ENCODE measurements around the gene NT5DC4.

Gene NT5DC4

GRCh38 chr2:112692918-112693317 is 27.9 kb upstream of the NT5DC4 start:
- TF ChIP-seq, protein P1, sequence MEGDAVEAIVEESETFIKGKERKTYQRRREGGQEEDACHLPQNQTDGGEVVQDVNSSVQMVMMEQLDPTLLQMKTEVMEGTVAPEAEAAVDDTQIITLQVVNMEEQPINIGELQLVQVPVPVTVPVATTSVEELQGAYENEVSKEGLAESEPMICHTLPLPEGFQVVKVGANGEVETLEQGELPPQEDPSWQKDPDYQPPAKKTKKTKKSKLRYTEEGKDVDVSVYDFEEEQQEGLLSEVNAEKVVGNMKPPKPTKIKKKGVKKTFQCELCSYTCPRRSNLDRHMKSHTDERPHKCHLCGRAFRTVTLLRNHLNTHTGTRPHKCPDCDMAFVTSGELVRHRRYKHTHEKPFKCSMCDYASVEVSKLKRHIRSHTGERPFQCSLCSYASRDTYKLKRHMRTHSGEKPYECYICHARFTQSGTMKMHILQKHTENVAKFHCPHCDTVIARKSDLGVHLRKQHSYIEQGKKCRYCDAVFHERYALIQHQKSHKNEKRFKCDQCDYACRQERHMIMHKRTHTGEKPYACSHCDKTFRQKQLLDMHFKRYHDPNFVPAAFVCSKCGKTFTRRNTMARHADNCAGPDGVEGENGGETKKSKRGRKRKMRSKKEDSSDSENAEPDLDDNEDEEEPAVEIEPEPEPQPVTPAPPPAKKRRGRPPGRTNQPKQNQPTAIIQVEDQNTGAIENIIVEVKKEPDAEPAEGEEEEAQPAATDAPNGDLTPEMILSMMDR (IDR thresholded peaks at IDR 0.05; ENCODE audit: insufficient read depth, low read length, missing control alignments) = no peak
- ChIA-PET POLR2A (interaction anchor here (0.7 to 1.0 kb wide), 2 partner anchors 47 to 189 kb away, joined by 3 to 4 read pairs; partner anchors contain the start of gene SLC20A1), CTCF (interaction anchor here (0.8 to 4.0 kb wide), 9 partner anchors 11 to 249 kb away, joined by 3 to 34 read pairs (median 7); no protein-coding TSS in a partner anchor)
- DNase-seq (ENCODE audit: low read depth, low spot score) = no peak
- H3K4me3 ChIP-seq (ENCODE audit: low read depth, low read length) = no peak overlapping the region

- no peak for DNase-seq (ENCODE audit: low read depth, low spot score)
- ChIA-PET CTCF (interaction anchor here (0.8 to 4.0 kb wide), 6 partner anchors 12 to 93 kb away, joined by 3 to 34 read pairs (median 9); no protein-coding TSS in a partner anchor), POLR2A (no interaction called here)
Observed at GRCh38 chr2:112693596-112693995, 27.2 kb upstream of the NT5DC4 start.

GRCh38 chr2:112694182-112694581 is 26.6 kb upstream of the NT5DC4 start:
- H3K4me3 ChIP-seq (ENCODE audit: low read depth, low read length) = no peak overlapping the region
- TF ChIP-seq, protein P1 (IDR thresholded peaks at IDR 0.05; ENCODE audit: insufficient read depth, low read length, missing control alignments) = no peak
- POLR2A ChIA-PET = no interaction called here
- CTCF ChIA-PET = interaction anchor here (1.6 kb wide), 1 partner anchor 14 kb away, joined by 3 read pairs; no protein-coding TSS in a partner anchor
- DNase-seq (ENCODE audit: low read depth, low spot score) = no peak

More at GRCh38 chr2:112693596-112693995, 27.2 kb upstream of the NT5DC4 start:
- TF ChIP-seq, protein P1 (IDR thresholded peaks at IDR 0.05; ENCODE audit: insufficient read depth, low read length, missing control alignments) = no peak
- H3K4me3 ChIP-seq (ENCODE audit: low read depth, low read length) = no peak overlapping the region

GRCh38 chr2:112698834-112699515 is 21.8 kb upstream of the NT5DC4 start:
- no peak overlapping the region for H3K4me3 ChIP-seq (ENCODE audit: low read depth, low read length)
- CTCF ChIA-PET = interaction anchor here (0.7 to 2.7 kb wide), 5 partner anchors 9 to 114 kb away, joined by 3 to 11 read pairs (median 6); partner anchors contain the start of gene CHCHD5
- POLR2A ChIA-PET = no interaction called here
- DNase-seq (ENCODE audit: low read depth, low spot score) = no peak
- TF ChIP-seq, protein P1 (IDR thresholded peaks at IDR 0.05; ENCODE audit: insufficient read depth, low read length, missing control alignments) = no peak

GRCh38 chr2:112699984-112700667 is 20.7 kb upstream of the NT5DC4 start:
- TF ChIP-seq, protein P1 (IDR thresholded peaks at IDR 0.05; ENCODE audit: insufficient read depth, low read length, missing control alignments) = no peak
- no peak overlapping the region for H3K4me3 ChIP-seq (ENCODE audit: low read depth, low read length)
- POLR2A ChIA-PET = no interaction called here
- CTCF ChIA-PET = interaction anchor here (0.6 to 2.7 kb wide), 4 partner anchors 10 to 100 kb away, joined by 3 to 11 read pairs (median 7); no protein-coding TSS in a partner anchor
- DNase-seq (ENCODE audit: low read depth, low spot score) = no peak

- DNase-seq (ENCODE audit: low read depth, low spot score) = no peak
- TF ChIP-seq, protein P1 (IDR thresholded peaks at IDR 0.05; ENCODE audit: insufficient read depth, low read length, missing control alignments) = no peak
- H3K4me3 ChIP-seq (ENCODE audit: low read depth, low read length) = no peak overlapping the region
- POLR2A ChIA-PET = no interaction called here
- CTCF ChIA-PET = interaction anchor here (0.6 to 2.6 kb wide), 3 partner anchors 11 to 43 kb away, joined by 3 to 11 read pairs (median 6); no protein-coding TSS in a partner anchor
Observed at GRCh38 chr2:112701052-112701451, 19.8 kb upstream of the NT5DC4 start.

All from AG04449 (cell line).